Measurements from ENCODE around the gene ADGRL3. TPM values are rescaled to one million over a fixed set of nuclear protein-coding genes. Genes with fewer than 3 reads are reported as not detected.

The ADGRL3 gene
- total RNA-seq, 1 donor from 2014 or later = 34.5 TPM

- H3K27ac Mint-ChIP-seq (ENCODE audit: unreplicated experiment) = no peak overlapping the region
- H3K4me3 Mint-ChIP-seq = no peak overlapping the region
- H3K27me3 Mint-ChIP-seq (ENCODE audit: low read depth) = no peaks in the 10 kb centered on the region
- TF ChIP-seq CTCF (conservative IDR thresholded peaks at IDR 0.05) = no peak
- H3K9me3 Mint-ChIP-seq = no peaks in the 10 kb centered on the region
- H3K4me1 Mint-ChIP-seq = peaks cover 8% of the 10 kb centered on the region
- DNase-seq (ENCODE audit: low read depth, low spot score) = no peak
- no peaks in the 10 kb centered on the region for H3K36me3 Mint-ChIP-seq (ENCODE audit: low read depth)
These were observed 251.8 kb downstream of the ADGRL3 start for GRCh38 chr4:61451935-61452334.

GRCh38 chr4:61461956-61462355 lies 261.8 kb downstream of the ADGRL3 start:
- Mint-ChIP-seq H3K36me3 (ENCODE audit: low read depth) (peaks cover 2% of the 10 kb centered on the region), H3K27me3 (ENCODE audit: low read depth) (no peaks in the 10 kb centered on the region), H3K4me1 (peaks cover 11% of the 10 kb centered on the region), H3K9me3 (peaks cover 2% of the 10 kb centered on the region), H3K4me3 (no peak overlapping the region), H3K27ac (ENCODE audit: unreplicated experiment) (no peak overlapping the region)
- DNase-seq (ENCODE audit: low read depth, low spot score) = no peak
- TF ChIP-seq CTCF (conservative IDR thresholded peaks at IDR 0.05) = no peak

- Mint-ChIP-seq H3K27me3 (ENCODE audit: low read depth) (no peaks in the 10 kb centered on the region), H3K9me3 (peaks cover 2% of the 10 kb centered on the region), H3K27ac (ENCODE audit: unreplicated experiment) (no peak overlapping the region), H3K4me1 (peaks cover 17% of the 10 kb centered on the region), H3K4me3 (no peak overlapping the region), H3K36me3 (ENCODE audit: low read depth) (peaks cover 2% of the 10 kb centered on the region)
- no peak for DNase-seq (ENCODE audit: low read depth, low spot score)
- TF ChIP-seq CTCF (conservative IDR thresholded peaks at IDR 0.05) = no peak
These were observed 262.6 kb downstream of the ADGRL3 start for GRCh38 chr4:61462451-61463326.

GRCh38 chr4:61468024-61468720 lies 268.0 kb downstream of the ADGRL3 start:
- H3K27ac Mint-ChIP-seq (ENCODE audit: unreplicated experiment) = peak overlapping the region; percentile 32
- H3K27me3 Mint-ChIP-seq (ENCODE audit: low read depth) = no peaks in the 10 kb centered on the region
- no peaks in the 10 kb centered on the region for H3K36me3 Mint-ChIP-seq (ENCODE audit: low read depth)

GRCh38 chr4:61473306-61473705 lies 273.2 kb downstream of the ADGRL3 start:
- no peak overlapping the region for H3K4me3 Mint-ChIP-seq
- H3K27ac Mint-ChIP-seq (ENCODE audit: unreplicated experiment) = no peak overlapping the region
- no peaks in the 10 kb centered on the region for H3K9me3 Mint-ChIP-seq
- TF ChIP-seq CTCF (conservative IDR thresholded peaks at IDR 0.05) = no peak
- no peak for DNase-seq (ENCODE audit: low read depth, low spot score)
- no peaks in the 10 kb centered on the region for H3K36me3 Mint-ChIP-seq (ENCODE audit: low read depth)
- H3K4me1 Mint-ChIP-seq = peaks cover 12% of the 10 kb centered on the region
- no peaks in the 10 kb centered on the region for H3K27me3 Mint-ChIP-seq (ENCODE audit: low read depth)

More at GRCh38 chr4:61468024-61468720, 268.0 kb downstream of the ADGRL3 start:
- TF ChIP-seq CTCF (conservative IDR thresholded peaks at IDR 0.05) = no peak
- peaks cover under 1% of the 10 kb centered on the region for H3K9me3 Mint-ChIP-seq
- peaks cover 18% of the 10 kb centered on the region for H3K4me1 Mint-ChIP-seq
- no peak overlapping the region for H3K4me3 Mint-ChIP-seq
- DNase-seq (ENCODE audit: low read depth, low spot score) = no peak
